ENCODE measurements around the gene PHACTR3. TPM values are rescaled to one million over a fixed set of nuclear protein-coding genes. Genes with fewer than 3 reads are reported as not detected.

The PHACTR3 gene
- total RNA-seq, 4 donors from 2014 or later = 1.4 to 7.2 (median 4.3) TPM

- no peak overlapping the region for H3K4me3 ChIP-seq (ENCODE audit: low read depth, poor library complexity, severe bottlenecking)
- WGBS, 2 donors = 81 to 89% methylated on average over 13 to 17 of the region's 17 CpGs
- TF ChIP-seq CTCF (IDR thresholded peaks at IDR 0.05) (no peak), POLR2A (IDR thresholded peaks at IDR 0.05) (no peak)
- intact Hi-C loops (cut with DNase I; ENCODE audit: low total_unique reads) = no loop called here
- DNase-seq (ENCODE audit: low spot score in 2 of 2) = peak; percentile 9 to 68
Measured at GRCh38 chr20:59807909-59808728, 203.8 kb downstream of the PHACTR3 start.

GRCh38 chr20:59808729-59809381 lies 204.5 kb downstream of the PHACTR3 start:
- intact Hi-C loops (cut with DNase I; ENCODE audit: low total_unique reads) = no loop called here
- DNase-seq (ENCODE audit: low spot score in 2 of 2) = peak; percentile 9 to 77
- TF ChIP-seq CTCF (IDR thresholded peaks at IDR 0.05) = no peak
- no peak for TF ChIP-seq POLR2A (IDR thresholded peaks at IDR 0.05)
- H3K4me3 ChIP-seq (ENCODE audit: low read depth, poor library complexity, severe bottlenecking) = no peak overlapping the region
- WGBS, 2 donors = 81 to 85% methylated on average over 25 to 28 of the region's 29 CpGs

GRCh38 chr20:59809630-59810448 lies 205.5 kb downstream of the PHACTR3 start:
- TF ChIP-seq CTCF (IDR thresholded peaks at IDR 0.05) (no peak), POLR2A (IDR thresholded peaks at IDR 0.05) (no peak)
- DNase-seq (ENCODE audit: low spot score in 2 of 2) = no peak
- intact Hi-C loops (cut with DNase I; ENCODE audit: low total_unique reads) = no loop called here
- WGBS, 2 donors = 76 to 84% methylated on average over 11 of the region's 11 CpGs
- H3K4me3 ChIP-seq (ENCODE audit: low read depth, poor library complexity, severe bottlenecking) = no peak overlapping the region

GRCh38 chr20:59810449-59811187 lies 206.3 kb downstream of the PHACTR3 start:
- TF ChIP-seq POLR2A (IDR thresholded peaks at IDR 0.05) = no peak
- no peak for TF ChIP-seq CTCF (IDR thresholded peaks at IDR 0.05)
- WGBS, 2 donors = 79 to 81% methylated on average over 15 of the region's 15 CpGs
- intact Hi-C loops (cut with DNase I; ENCODE audit: low total_unique reads) = no loop called here
- no peak overlapping the region for H3K4me3 ChIP-seq (ENCODE audit: low read depth, poor library complexity, severe bottlenecking)
- DNase-seq (ENCODE audit: low spot score in 2 of 2) = peak in 1 of 2 donors; percentile 7

- intact Hi-C loops (cut with DNase I; ENCODE audit: low total_unique reads) = no loop called here
- TF ChIP-seq POLR2A (IDR thresholded peaks at IDR 0.05) (no peak), CTCF (IDR thresholded peaks at IDR 0.05) (no peak)
- 81 to 82% methylated on average over 5 to 7 of the region's 7 CpGs for WGBS, 2 donors
- peak; percentile 10 to 69 for DNase-seq (ENCODE audit: low spot score in 2 of 2)
- no peak overlapping the region for H3K4me3 ChIP-seq (ENCODE audit: low read depth, poor library complexity, severe bottlenecking)
Measured at GRCh38 chr20:59811681-59812171, 207.4 kb downstream of the PHACTR3 start.

All from lower leg skin (tissue), 4 donors.